SK-N-SH (cell line): Measurements from ENCODE around the gene CFAP47. TPM values are rescaled to one million over a fixed set of nuclear protein-coding genes. Genes with fewer than 3 reads are reported as not detected.
"Not testable (repeated sequence)": the region's sequence is repeated elsewhere in the genome, so short reads cannot be mapped to it uniquely, and the experiment has no call there.

Experiments used
- CTCF ChIA-PET: fragments of 300-600, 350-600 bp; formaldehyde crosslinking; extraction: SDS; loops from one replicate; lab custom pipeline; 2021; lab: Yijun Ruan, JAX
- POLR2A ChIA-PET: fragments of 350-600 bp; sonication (Branson Sonifier 250); formaldehyde crosslinking; extraction: SDS; loops from one replicate; lab custom pipeline; 2020; ENCODE audit warnings: antibody characterized with exemption, inconsistent platforms; lab: Yijun Ruan, JAX
- DNase-seq: peaks from one replicate; pipeline ENCODE4 v3.0.0; 2012
- H2AFZ ChIP-seq: fragments of 200-600 bp; sonication (generic); 2 replicates; pipeline ENCODE4 v1.8.1; 2016; ENCODE audit warnings: antibody characterized with exemption, mild to moderate bottlenecking, low read depth
- H3F3A ChIP-seq: fragments of 200-600 bp; sonication (generic); replicated peaks from 2 replicates; pipeline ENCODE3; 2016; ENCODE audit warnings: antibody characterized with exemption, mild to moderate bottlenecking; ENCODE audit not compliant: insufficient read depth
- H3K27ac ChIP-seq, 2 experiments: fragments of 200-500 bp in 1 of 2; fragments of 200-600 bp in 1 of 2; sonication (Bioruptor generic) in 1 of 2; sonication (generic), shearing (Covaris generic) in 1 of 2; 2 replicates each; pipeline versions ENCODE4 v1.5.1 to v1.6.1; 2014 to 2016; ENCODE audit warnings: low read depth in 2 of 2, inconsistent platforms in 1 of 2, low read length in 1 of 2, mild to moderate bottlenecking in 1 of 2, mixed read lengths in 1 of 2
- H3K27me3 ChIP-seq: fragments of 200-600 bp; sonication (generic), shearing (Covaris generic); 2 replicates; pipeline ENCODE4 v1.6.1; 2016; ENCODE audit warnings: mixed run types; ENCODE audit not compliant: insufficient read depth
- H3K36me3 ChIP-seq, 2 experiments: fragments of 200-500 bp in 1 of 2; fragments of 200-600 bp in 1 of 2; sonication (Bioruptor generic) in 1 of 2; sonication (generic) in 1 of 2; replicated peaks in 1 of 2; 2 replicates each; pipeline versions ENCODE3 to v1.5.1; 2014 to 2016; ENCODE audit warnings: low read length in 1 of 2, mild to moderate bottlenecking in 1 of 2; ENCODE audit not compliant: insufficient read depth in 2 of 2, control insufficient read depth in 1 of 2
- H3K4me1 ChIP-seq, 2 experiments: fragments of 200-500 bp in 1 of 2; fragments of 200-600 bp in 1 of 2; sonication (Bioruptor generic) in 1 of 2; sonication (generic), shearing (Covaris generic) in 1 of 2; 2 replicates each; pipeline versions ENCODE4 v1.5.1 to v1.6.1; 2014 to 2016; ENCODE audit warnings: low read depth in 1 of 2, low read length in 1 of 2, mixed run types in 1 of 2; ENCODE audit not compliant: insufficient read depth in 2 of 2, control insufficient read depth in 1 of 2
- H3K4me2 ChIP-seq: fragments of 200-600 bp; sonication (generic), shearing (Covaris generic); 2 replicates; pipeline ENCODE4 v1.6.1; 2017; ENCODE audit warnings: mixed run types
- H3K4me3 ChIP-seq, 2 experiments: fragments of 200-500 bp in 1 of 2; fragments of 200-600 bp in 1 of 2; sonication (Bioruptor generic) in 1 of 2; sonication (generic), shearing (Covaris generic) in 1 of 2; 2 replicates each; pipeline versions ENCODE4 v1.5.1 to v1.8.1; 2014 to 2016; ENCODE audit warnings: low read depth in 2 of 2, inconsistent platforms in 1 of 2, low read length in 1 of 2, mild to moderate bottlenecking in 1 of 2, mixed read lengths in 1 of 2, moderate library complexity in 1 of 2
- H3K79me2 ChIP-seq: fragments of 200-600 bp; sonication (generic); 2 replicates; pipeline ENCODE4 v1.8.1; 2017; ENCODE audit warnings: mild to moderate bottlenecking; ENCODE audit not compliant: insufficient read depth
- H3K9ac ChIP-seq: fragments of 200-600 bp; sonication (generic); 2 replicates; pipeline ENCODE4 v1.6.1; 2017; ENCODE audit warnings: mixed run types
- H3K9me2 ChIP-seq: fragments of 200-600 bp; sonication (generic); 2 replicates; pipeline ENCODE4 v1.6.1; 2017; ENCODE audit warnings: mixed run types
- H3K9me3 ChIP-seq: fragments of 200-600 bp; sonication (generic); 2 replicates; pipeline ENCODE4 v1.6.1; 2017; ENCODE audit warnings: mixed run types, mild to moderate bottlenecking, moderate library complexity
- H4K20me1 ChIP-seq: fragments of 200-600 bp; sonication (generic); 2 replicates; pipeline ENCODE4 v1.6.1; 2017; ENCODE audit warnings: mild to moderate bottlenecking, mixed run types; ENCODE audit not compliant: insufficient read depth
- ELF1 ChIP-seq: IDR thresholded peaks from 2 replicates; pipeline ENCODE4 v1.4.0; 2012
- EP300 ChIP-seq, 2 experiments: IDR thresholded peaks; 2 replicates each; pipeline versions ENCODE4 v1.4.0 to v1.6.1; 2012; ENCODE audit warnings: borderline replicate concordance in 1 of 2, low read depth in 1 of 2, low read length in 1 of 2
- EZH2phosphoT487 ChIP-seq: fragments of 200-600 bp; sonication (generic); IDR thresholded peaks from 2 replicates; pipeline ENCODE4 v1.6.1; 2017; ENCODE audit warnings: low read depth, mixed run types, mild to moderate bottlenecking, antibody characterized with exemption, moderate library complexity, borderline replicate concordance
- FOSL2 ChIP-seq: IDR thresholded peaks from 2 replicates; pipeline ENCODE4 v1.4.0; 2012; ENCODE audit warnings: low read depth, mild to moderate bottlenecking, moderate library complexity, borderline replicate concordance
- FOXJ3 ChIP-seq: sonication (generic); formaldehyde crosslinking; IDR thresholded peaks from 2 replicates; pipeline ENCODE4 v1.5.1; 2020; ENCODE audit warnings: mild to moderate bottlenecking, missing genetic modification reagents
- FOXM1 ChIP-seq: IDR thresholded peaks from 2 replicates; pipeline ENCODE4 v1.4.0; 2012; ENCODE audit warnings: low read depth, mild to moderate bottlenecking
- GATA2 ChIP-seq: sonication (generic); formaldehyde crosslinking; IDR thresholded peaks from 2 replicates; pipeline ENCODE4 v1.5.0; 2020; ENCODE audit warnings: mild to moderate bottlenecking, missing genetic modification reagents
- IRF3 ChIP-seq: fragments of 150-350 bp; IDR thresholded peaks from 2 replicates; pipeline ENCODE4 v1.6.1; 2016; ENCODE audit warnings: mild to moderate bottlenecking, low read depth, low read length
- JUND ChIP-seq: IDR thresholded peaks from 2 replicates; pipeline ENCODE4 v1.4.0; 2012
- MAX ChIP-seq: IDR thresholded peaks from 2 replicates; pipeline ENCODE4 v1.4.0; 2012; ENCODE audit warnings: low read depth
- MEF2A ChIP-seq: IDR thresholded peaks from 2 replicates; pipeline ENCODE4 v1.4.0; 2012; ENCODE audit warnings: low read depth, borderline replicate concordance
- POLR2AphosphoS5 ChIP-seq: IDR thresholded peaks from 2 replicates; pipeline ENCODE4 v1.6.1; 2012; ENCODE audit warnings: low read depth, low read length
- RCOR1 ChIP-seq: fragments of 150-350 bp; IDR thresholded peaks from 2 replicates; pipeline ENCODE4 v1.6.1; 2017; ENCODE audit warnings: antibody characterized with exemption, low read length
- RFX5 ChIP-seq: IDR thresholded peaks from 2 replicates; pipeline ENCODE4 v1.6.1; 2012; ENCODE audit warnings: mild to moderate bottlenecking, improper control_type of control experiment, low read length
- RXRA ChIP-seq: IDR thresholded peaks from 2 replicates; pipeline ENCODE4 v1.4.0; 2012; ENCODE audit warnings: low read depth, mild to moderate bottlenecking, borderline replicate concordance
- TAF1 ChIP-seq: IDR thresholded peaks from 2 replicates; pipeline ENCODE4 v1.6.1; 2012; ENCODE audit warnings: low read depth, mild to moderate bottlenecking, low read length, moderate library complexity, borderline replicate concordance
- TCF12 ChIP-seq: IDR thresholded peaks from 2 replicates; pipeline ENCODE4 v1.4.0; 2012
- TEAD4 ChIP-seq: IDR thresholded peaks from 2 replicates; pipeline ENCODE4 v1.4.0; 2012; ENCODE audit warnings: mild to moderate bottlenecking, borderline replicate concordance; ENCODE audit not compliant: insufficient read depth
- USF2 ChIP-seq: fragments of 150-350 bp; IDR thresholded peaks from 2 replicates; pipeline ENCODE4 v1.6.1; 2017; ENCODE audit warnings: antibody characterized with exemption, low read length, low read depth, borderline replicate concordance
- WGBS: methylation state at CpG from one replicate; pipeline ENCODE4 v1.1.6; 2017; ENCODE audit warnings: low lambda C conversion rate; 5-methylcytosine and 5-hydroxymethylcytosine counted together
- polyA plus RNA-seq, 3 experiments: library from polyadenylated mRNA; depleted of rRNA; stranded (reverse); fragments of >200 nt; gene quantifications; 2 replicates each; pipeline ENCODE4 v1.2.3, GENCODE V29; 2012

Gene CFAP47
- polyA plus RNA-seq, 1 of the 3 experiments (the other 2 are of a cell fraction) = 0.02 TPM

GRCh38 chrX:36062778-36063177 lies 143.2 kb downstream of the CFAP47 start:
- Histone ChIP-seq H4K20me1 (no peaks in the 10 kb centered on the region), H3K27ac (no peak overlapping the region), H3K4me1 (no peaks in the 10 kb centered on the region), H3K9ac (no peak overlapping the region), H3F3A (no peaks in the 10 kb centered on the region), H3K36me3 (no peaks in the 10 kb centered on the region), H3K9me2 (no peaks in the 10 kb centered on the region), H3K9me3 (no peaks in the 10 kb centered on the region), H3K4me3 (no peak overlapping the region), H3K27me3 (no peaks in the 10 kb centered on the region), H3K79me2 (no peaks in the 10 kb centered on the region), H2AFZ (no peak overlapping the region)
- 14% methylated on average over 3 of the region's 3 CpGs for WGBS
- CTCF ChIA-PET = no interaction called here
- POLR2A ChIA-PET = no interaction called here
- TF ChIP-seq RCOR1 (no peak), FOXJ3 (no peak), TAF1 (no peak)
- TF ChIP-seq, all 33 proteins: peak for 0
- DNase-seq = no peak
- no peak overlapping the region for H3K4me2 ChIP-seq

- Histone ChIP-seq H3K4me3 (no peak overlapping the region), H3K79me2 (no peaks in the 10 kb centered on the region), H3K9ac (no peak overlapping the region), H3K9me2 (no peaks in the 10 kb centered on the region), H3K4me1 (no peaks in the 10 kb centered on the region), H3K9me3 (no peaks in the 10 kb centered on the region; the same call in 1 of the 2 replicates), H3K27me3 (no peaks in the 10 kb centered on the region), H3F3A (no peaks in the 10 kb centered on the region)
- TF ChIP-seq EP300 (IDR thresholded peaks at IDR 0.05; ENCODE audit: borderline replicate concordance in 1 of 2, low read depth in 1 of 2, low read length in 1 of 2) = no peak
- TF ChIP-seq POLR2AphosphoS5 = no peak
- TF ChIP-seq GATA2 = no peak
- no peak for TF ChIP-seq FOXM1
- TF ChIP-seq ELF1 = no peak
- no peak for TF ChIP-seq RFX5
- no peak for TF ChIP-seq IRF3
- no peak for TF ChIP-seq TAF1
- no peak for TF ChIP-seq TCF12
- no peak for TF ChIP-seq RXRA
- TF ChIP-seq FOSL2 = no peak
- TF ChIP-seq TEAD4 = no peak
- no peak for TF ChIP-seq RCOR1
- no peak for TF ChIP-seq JUND
- no peak for TF ChIP-seq USF2
- no peak for TF ChIP-seq EZH2phosphoT487
- no peak for TF ChIP-seq MEF2A
- TF ChIP-seq MAX = no peak
- TF ChIP-seq, all 33 proteins: peak for 0
- no peak overlapping the region for H3K27ac ChIP-seq
- ChIA-PET CTCF (interaction anchor here (1.0 kb wide), 1 partner anchor 11 kb away, joined by 3 read pairs; no protein-coding TSS in a partner anchor), POLR2A (no interaction called here)
- H4K20me1 ChIP-seq = no peaks in the 10 kb centered on the region
- 2% methylated on average over 2 of the region's 2 CpGs for WGBS
- no peak for DNase-seq
- H3K36me3 ChIP-seq = no peaks in the 10 kb centered on the region
- no peak overlapping the region for H2AFZ ChIP-seq
- no peak overlapping the region for H3K4me2 ChIP-seq
These were observed 151.5 kb downstream of the CFAP47 start for GRCh38 chrX:36071061-36071460.

- H3K36me3 ChIP-seq, H3K27me3 ChIP-seq, H3K9ac ChIP-seq, H3K4me1 ChIP-seq, H3K9me2 ChIP-seq, H3K4me2 ChIP-seq, H3K79me2 ChIP-seq, CTCF ChIA-PET, POLR2A ChIA-PET, H3K4me3 ChIP-seq, H3K9me3 ChIP-seq, H4K20me1 ChIP-seq, H3F3A ChIP-seq, DNase-seq, H3K27ac ChIP-seq, H2AFZ ChIP-seq: not testable (repeated sequence)
- 53% methylated on average over 5 of the region's 5 CpGs for WGBS
These were observed 155.5 kb downstream of the CFAP47 start for GRCh38 chrX:36075009-36075408.
